ENCODE results near the gene ZACN. TPM values are rescaled to one million over a fixed set of nuclear protein-coding genes. Genes with fewer than 3 reads are reported as not detected.

ZACN gene
- total and polyA plus RNA-seq, 10 donors = 0.17 to 1.9 (median 1.0) TPM; not detected in 5

GRCh38 chr17:76048025-76048605, 30.9 kb upstream of the ZACN start:
- peaks cover 12 to 100% (median 95%) of the 10 kb centered on the region in 6 donors for H3K36me3 ChIP-seq
- no peak overlapping the region for H3K4me3 ChIP-seq
- H3K27me3 ChIP-seq (replicated peaks in 1 of 7) = no peaks in the 10 kb centered on the region
- WGBS, 5 donors = 64 to 88% (median 79%) methylated on average over 9 of the region's 9 CpGs
- no peak for TF ChIP-seq CTCF (IDR thresholded peaks at IDR 0.05 in 8 of 11, conservative IDR thresholded peaks at IDR 0.05 in 3 of 11)
- TF ChIP-seq POLR2A (IDR thresholded peaks at IDR 0.05) = no peak
- no peak for TF ChIP-seq POLR2AphosphoS5 (IDR thresholded peaks at IDR 0.05)
- H3K27ac ChIP-seq = no peak overlapping the region
- H3K4me1 ChIP-seq = peaks cover 0 to 4% (median 0%) of the 10 kb centered on the region in 6 donors
- intact Hi-C loops (cut with DNase I; ENCODE audit: low total_unique reads) = no loop called here
- no peaks in the 10 kb centered on the region for H3K9me3 ChIP-seq
- DNase-seq = no peak

GRCh38 chr17:76048711-76049110, 30.3 kb upstream of the ZACN start:
- no peak overlapping the region for H3K4me3 ChIP-seq
- no peak for DNase-seq
- 81 to 86% (median 83%) methylated on average over 9 of the region's 9 CpGs for WGBS, 5 donors
- no peaks in the 10 kb centered on the region for H3K27me3 ChIP-seq (replicated peaks in 1 of 7)
- intact Hi-C loops (cut with DNase I; ENCODE audit: low total_unique reads) = no loop called here
- TF ChIP-seq POLR2AphosphoS5 (IDR thresholded peaks at IDR 0.05) (no peak), CTCF (IDR thresholded peaks at IDR 0.05 in 8 of 11, conservative IDR thresholded peaks at IDR 0.05 in 3 of 11) (no peak), POLR2A (IDR thresholded peaks at IDR 0.05) (no peak)
- peaks cover 12 to 100% (median 95%) of the 10 kb centered on the region in 6 donors for H3K36me3 ChIP-seq
- peaks cover 0 to 7% (median under 1%) of the 10 kb centered on the region in 6 donors for H3K4me1 ChIP-seq
- no peak overlapping the region for H3K27ac ChIP-seq
- no peaks in the 10 kb centered on the region for H3K9me3 ChIP-seq

GRCh38 chr17:76049239-76049638, 29.7 kb upstream of the ZACN start:
- Histone ChIP-seq H3K4me3 (no peak overlapping the region), H3K4me1 (peaks cover 0 to 7% (median 3%) of the 10 kb centered on the region in 6 donors), H3K27ac (no peak overlapping the region), H3K9me3 (no peaks in the 10 kb centered on the region), H3K27me3 (replicated peaks in 1 of 7) (no peaks in the 10 kb centered on the region), H3K36me3 (peaks cover 11 to 100% (median 95%) of the 10 kb centered on the region in 6 donors)
- no peak for DNase-seq
- no peak for TF ChIP-seq POLR2A (IDR thresholded peaks at IDR 0.05)
- no peak for TF ChIP-seq CTCF (IDR thresholded peaks at IDR 0.05 in 8 of 11, conservative IDR thresholded peaks at IDR 0.05 in 3 of 11)
- no peak for TF ChIP-seq POLR2AphosphoS5 (IDR thresholded peaks at IDR 0.05)
- intact Hi-C loops (cut with DNase I; ENCODE audit: low total_unique reads) = no loop called here
- WGBS, 5 donors = 87 to 99% (median 91%) methylated on average over 3 of the region's 3 CpGs

GRCh38 chr17:76049836-76050537, 29.0 kb upstream of the ZACN start:
- intact Hi-C loops (cut with DNase I; ENCODE audit: low total_unique reads) = no loop called here
- Histone ChIP-seq H3K27me3 (replicated peaks in 1 of 7) (no peaks in the 10 kb centered on the region), H3K4me1 (peaks cover 0 to 8% (median 3%) of the 10 kb centered on the region in 6 donors), H3K27ac (no peak overlapping the region), H3K4me3 (no peak overlapping the region), H3K36me3 (peaks cover 8 to 100% (median 94%) of the 10 kb centered on the region in 6 donors), H3K9me3 (no peaks in the 10 kb centered on the region)
- 92 to 95% (median 95%) methylated on average over 15 of the region's 15 CpGs for WGBS, 5 donors
- TF ChIP-seq POLR2A (IDR thresholded peaks at IDR 0.05) (no peak), POLR2AphosphoS5 (IDR thresholded peaks at IDR 0.05) (no peak), CTCF (IDR thresholded peaks at IDR 0.05 in 8 of 11, conservative IDR thresholded peaks at IDR 0.05 in 3 of 11) (no peak)
- no peak for DNase-seq
